Astrocyte of the hippocampus (primary cell): Measurements from ENCODE around the gene SPHK2.
A peak's percentile ranks its signal among the peaks of the same experiment; 100 is the strongest.
"Not testable (repeated sequence)": the region's sequence is repeated elsewhere in the genome, so short reads cannot be mapped to it uniquely, and the experiment has no call there.

Source experiments
- DNase-seq: peaks from one replicate; pipeline ENCODE4 v3.0.0; 2011; ENCODE audit warnings: low read depth, low spot score

Gene SPHK2

GRCh38 chr19:48658483-48658882 is 39.2 kb downstream of the SPHK2 start:
- DNase-seq = no peak

DNA sequence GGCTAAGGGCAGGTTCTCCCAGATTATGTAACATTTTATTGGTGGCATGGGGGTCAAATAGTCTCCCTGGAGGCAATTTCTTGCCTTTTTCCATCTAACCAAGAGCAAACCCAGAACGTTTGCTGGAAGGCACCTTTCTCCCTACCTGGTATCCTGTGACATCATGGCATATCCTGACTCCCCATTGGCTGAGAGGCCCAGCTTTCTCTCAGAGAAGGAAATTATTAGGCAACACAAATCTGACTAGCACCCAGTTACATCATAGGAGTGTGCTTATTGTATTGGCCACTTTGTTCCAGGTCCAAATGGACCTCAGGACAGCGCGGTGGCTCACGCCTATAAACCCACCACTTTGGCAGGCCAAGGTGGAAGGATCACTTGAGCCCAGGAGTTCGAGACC is 40.5 kb downstream of the SPHK2 start:
- DNase-seq = peak; percentile 17

- peak; percentile 90 for DNase-seq
These were observed 41.8 kb downstream of the SPHK2 start for GRCh38 chr19:48660852-48661710.

DNA sequence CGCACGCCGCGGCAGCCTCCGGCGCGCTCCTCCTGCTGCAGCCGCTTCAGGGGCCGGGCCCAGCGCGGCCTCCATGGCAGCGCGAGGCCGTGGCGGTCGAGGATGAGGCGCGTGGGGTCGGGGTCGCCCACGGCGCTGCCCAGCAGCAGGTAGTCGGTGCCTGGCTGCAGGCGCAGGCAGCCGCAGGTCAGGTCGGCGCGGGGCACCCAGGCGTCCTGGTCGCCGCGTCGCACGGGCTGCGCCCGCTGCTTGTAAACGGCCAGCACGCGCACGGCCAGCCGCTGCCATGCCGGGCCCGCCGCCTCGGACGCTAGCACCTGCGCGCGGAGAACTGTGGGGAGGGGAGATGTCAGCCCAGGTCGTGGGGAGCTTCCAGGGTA is 42.4 kb downstream of the SPHK2 start:
- DNase-seq = no peak

DNA sequence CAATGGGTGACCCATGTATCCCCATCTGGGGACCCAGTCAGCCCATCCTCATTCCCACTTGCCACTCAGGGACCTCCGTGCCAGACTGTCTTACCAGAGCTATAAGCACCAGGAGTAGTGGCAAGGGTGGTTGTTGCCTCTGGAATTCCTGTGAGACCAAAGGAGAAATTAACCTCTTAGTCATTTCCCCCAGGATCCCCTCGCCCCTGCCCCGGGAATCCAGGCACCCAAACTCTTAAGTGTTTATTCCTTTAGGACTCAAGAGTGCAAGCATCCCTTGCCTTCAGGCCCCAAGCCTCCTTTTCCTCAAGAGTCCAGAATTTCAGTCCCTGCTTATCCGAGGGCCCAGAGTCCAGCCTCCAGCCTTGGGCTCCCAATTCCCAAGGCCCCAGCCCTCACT is 44.4 kb downstream of the SPHK2 start:
- DNase-seq = no peak

DNA sequence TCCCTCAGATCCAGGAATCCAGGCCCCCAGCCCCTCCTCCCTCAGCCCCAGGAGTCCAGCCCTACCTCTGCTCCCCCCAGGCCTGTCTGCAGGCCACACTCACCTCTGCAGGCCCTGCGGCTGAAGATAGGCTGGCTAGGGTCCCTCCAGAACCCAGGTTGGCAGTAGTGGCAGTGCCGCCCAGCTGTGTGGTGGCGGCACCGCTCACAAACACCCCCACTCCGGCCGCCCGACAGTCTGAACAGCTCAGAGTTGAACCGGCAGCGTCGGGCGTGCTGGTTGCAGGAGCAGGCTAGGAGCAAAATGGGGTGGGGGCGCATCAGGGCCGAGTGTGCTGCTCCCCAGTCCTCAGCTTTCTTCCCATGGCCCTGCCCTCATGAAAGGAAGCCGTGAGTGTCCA is 45.2 kb downstream of the SPHK2 start:
- no peak for DNase-seq

GRCh38 chr19:48665786-48666185 is 46.5 kb downstream of the SPHK2 start:
- DNase-seq = no peak

DNA sequence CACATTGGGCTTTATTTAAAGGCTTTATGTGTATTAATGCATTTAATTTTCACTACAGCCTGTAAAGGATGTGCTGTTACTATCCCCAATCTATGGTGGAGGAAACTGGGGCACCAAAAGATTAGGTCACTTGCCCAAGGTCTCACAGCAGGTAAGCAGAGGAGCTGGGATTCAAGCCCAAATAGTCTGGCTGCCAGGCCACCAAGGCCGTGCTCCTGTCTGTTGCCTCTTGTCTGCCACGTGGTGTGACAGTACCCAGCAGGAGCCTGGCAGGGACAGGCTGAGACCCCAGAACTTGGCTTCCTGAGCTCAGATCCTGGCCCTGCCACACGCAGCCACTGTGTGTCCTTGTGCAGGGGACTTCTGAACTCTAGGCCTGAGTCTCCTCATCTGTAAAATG is 49.0 kb downstream of the SPHK2 start:
- DNase-seq = no peak

- DNase-seq = no peak
These were observed 49.5 kb downstream of the SPHK2 start for GRCh38 chr19:48668761-48669160.

DNA sequence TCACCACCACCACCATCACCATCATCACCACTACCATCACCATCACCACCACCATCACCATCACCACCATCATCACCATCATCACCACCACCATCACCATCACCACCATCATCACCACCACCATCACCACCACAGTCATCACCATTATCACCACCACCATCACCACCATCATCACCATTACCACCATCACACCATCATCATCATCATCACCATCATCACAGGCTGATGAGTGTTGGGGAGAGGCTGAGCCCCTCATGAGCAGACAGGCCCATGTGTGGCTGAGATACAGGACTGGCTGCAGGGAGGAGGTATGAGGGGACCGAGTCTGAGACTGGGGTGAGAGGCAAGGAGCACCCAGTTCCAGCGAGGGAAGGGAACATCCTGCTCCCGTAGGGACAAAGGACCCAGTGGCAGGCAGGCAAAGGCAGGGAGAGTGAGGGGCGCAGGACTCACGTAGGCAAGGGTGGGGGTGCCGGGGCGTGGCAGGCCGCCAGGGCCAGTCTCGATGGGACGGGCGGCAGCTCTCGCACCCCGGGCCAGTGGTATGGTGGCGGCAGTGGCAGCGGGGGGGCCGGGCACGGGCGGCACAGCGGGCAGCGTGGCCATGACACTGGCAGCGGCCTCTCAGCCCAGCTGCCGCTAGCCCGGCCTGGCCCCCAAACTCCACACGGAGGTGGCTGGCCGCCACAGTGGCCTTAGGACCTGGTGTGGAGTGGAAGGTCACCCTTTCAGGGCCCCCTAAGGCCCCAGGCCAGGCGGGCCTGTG is 50.8 kb downstream of the SPHK2 start:
- no peak for DNase-seq

DNA sequence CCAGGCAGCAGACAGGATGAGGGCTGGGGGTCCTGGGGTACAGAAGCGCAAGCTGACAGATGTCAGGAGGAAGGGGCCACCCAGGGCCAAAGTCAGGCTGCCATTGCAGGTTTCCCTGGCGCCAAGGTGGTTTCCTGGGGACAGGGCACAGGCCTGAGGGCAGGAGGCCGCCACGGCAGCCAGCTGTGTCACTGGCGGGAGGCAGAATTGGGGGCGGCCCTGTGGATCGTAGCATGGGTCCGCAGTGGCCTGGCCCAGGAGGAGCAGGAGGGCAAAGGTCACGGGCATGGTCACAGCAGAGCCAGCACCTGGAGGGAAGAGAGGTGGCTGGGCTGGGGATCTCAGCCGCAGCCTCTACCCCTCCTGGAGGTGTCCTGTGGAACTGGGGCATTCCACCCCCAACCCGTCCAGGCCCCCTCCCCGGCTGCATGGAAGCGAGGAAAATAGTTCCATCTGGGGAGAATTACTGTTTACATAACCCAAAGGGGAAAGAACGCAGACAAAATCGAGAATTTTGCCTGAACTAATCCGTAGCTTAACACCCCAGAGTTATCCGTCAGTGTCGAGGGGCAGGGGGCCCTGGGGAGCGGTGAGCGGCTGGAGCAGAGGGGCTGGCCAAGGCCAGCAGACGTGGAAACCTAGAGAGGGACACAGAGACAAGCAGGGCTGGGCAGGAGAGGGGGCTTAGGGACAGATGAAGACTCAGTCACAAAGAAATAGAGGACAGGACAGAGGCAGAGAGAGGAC is 51.6 kb downstream of the SPHK2 start:
- no peak for DNase-seq

- DNase-seq = no peak
These were observed 52.2 kb downstream of the SPHK2 start for GRCh38 chr19:48671446-48671995.

- no peak for DNase-seq
These were observed 53.7 kb downstream of the SPHK2 start, which contains the start of gene NTN5 for GRCh38 chr19:48672994-48673393. NTN5 (minus strand) TSS chr19:48673017; CDS start chr19:48670986, 2,031 bp downstream.

DNA sequence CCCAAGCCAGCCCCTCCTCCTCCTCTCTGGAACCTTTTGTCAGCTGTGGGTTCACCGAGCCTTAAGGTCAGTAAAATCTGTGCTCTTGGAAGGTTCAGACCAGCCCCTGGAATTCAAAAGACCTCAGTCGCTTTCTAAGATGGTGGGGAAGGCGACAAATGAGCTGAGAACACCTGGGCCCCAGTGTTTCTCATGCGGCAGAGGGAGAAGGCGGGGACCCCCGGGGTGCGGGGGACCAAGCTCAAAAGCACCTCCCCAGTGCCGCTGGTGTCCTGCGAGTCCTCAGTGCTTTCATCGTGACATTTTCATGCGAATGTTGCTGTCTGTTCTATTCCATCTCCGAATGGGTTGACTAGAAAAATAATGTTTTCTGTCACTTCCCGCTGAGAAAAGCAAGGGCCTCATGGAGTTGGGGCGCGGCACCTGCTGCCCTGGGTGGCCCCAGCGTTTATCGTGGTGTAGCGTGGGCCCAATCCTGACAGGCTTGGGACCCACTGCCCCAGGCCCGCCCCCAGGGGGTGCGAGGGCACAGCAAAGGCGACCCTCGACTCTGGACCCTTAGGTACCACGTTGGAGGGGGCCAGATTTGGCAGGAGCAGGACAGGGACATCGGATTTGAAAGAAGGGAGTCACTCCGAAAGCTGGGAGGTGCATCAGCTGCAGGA is 54.3 kb downstream of the SPHK2 start:
- no peak for DNase-seq

DNA sequence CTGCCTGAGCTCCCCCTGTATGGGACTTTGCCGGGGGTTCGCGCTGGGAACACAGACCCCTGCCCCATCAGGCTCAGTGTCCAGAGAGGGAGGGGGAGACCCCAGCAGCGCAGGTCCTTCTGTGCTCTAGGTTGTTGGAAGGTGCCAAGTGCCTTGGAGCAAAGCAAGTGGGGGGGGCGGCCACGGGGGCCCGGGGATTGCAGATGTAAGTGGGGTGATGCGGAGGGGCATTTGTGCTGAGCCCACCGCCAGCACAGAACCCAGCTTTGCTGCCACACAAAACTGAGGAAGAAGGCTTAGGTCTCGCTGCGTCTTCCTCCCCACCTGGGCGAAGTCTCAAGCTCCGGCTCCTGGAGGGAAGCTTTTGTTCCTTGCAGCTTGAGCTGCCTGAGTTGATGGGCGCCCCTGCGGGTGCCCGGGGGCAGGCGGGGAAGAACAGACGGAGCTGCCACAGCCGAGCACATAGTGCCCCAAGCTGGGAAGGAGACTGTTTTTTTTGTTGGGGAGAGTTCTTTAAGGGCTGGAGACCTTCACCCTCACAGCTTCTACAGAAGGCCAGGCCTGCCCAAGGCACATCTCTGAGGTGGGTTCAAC is 55.0 kb downstream of the SPHK2 start:
- DNase-seq = no peak

GRCh38 chr19:48674921-48675824 is 55.9 kb downstream of the SPHK2 start:
- DNase-seq = peak; percentile 91

GRCh38 chr19:48676487-48676886 is 57.2 kb downstream of the SPHK2 start:
- DNase-seq = no peak

DNA sequence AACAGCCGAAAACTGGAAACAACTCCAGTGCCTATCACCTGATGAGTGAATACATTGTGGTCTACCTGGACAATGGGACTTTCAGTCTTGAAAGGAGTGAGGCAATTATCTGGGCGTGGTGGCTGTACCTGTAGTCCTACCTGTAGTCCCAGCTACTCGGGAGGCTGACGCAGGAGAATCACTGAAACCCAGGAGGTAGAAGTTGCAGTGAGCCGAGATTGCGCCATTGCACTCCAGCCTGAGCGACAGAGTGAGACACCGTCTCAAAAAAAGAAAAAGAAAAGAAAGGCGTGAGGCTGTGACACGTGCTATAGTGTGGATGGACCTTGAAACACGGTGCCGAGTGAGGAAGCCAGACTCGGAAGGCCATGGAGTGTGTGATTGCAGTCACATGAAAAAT is 57.6 kb downstream of the SPHK2 start:
- no peak for DNase-seq

GRCh38 chr19:48678201-48678600 is 58.9 kb downstream of the SPHK2 start:
- no peak for DNase-seq

GRCh38 chr19:48680006-48680405 is 60.7 kb downstream of the SPHK2 start:
- not testable (repeated sequence) for DNase-seq
